Measurements from ENCODE around the gene OR11H6.

GRCh38 chr14:20223410-20223809 is at the start of gene OR11H6:
- no peak for TF ChIP-seq CTCF (conservative IDR thresholded peaks at IDR 0.05; ENCODE audit: low read length)
- TF ChIP-seq EZH2phosphoT487 (IDR thresholded peaks at IDR 0.05; ENCODE audit: borderline replicate concordance, low read depth, low read length), result no peak
